Measurements from ENCODE around the gene RACGAP1. TPM values are rescaled to one million over a fixed set of nuclear protein-coding genes. Genes with fewer than 3 reads are reported as not detected.

The RACGAP1 gene
- polyA plus RNA-seq, 3 donors: 3.1 to 5.4 (median 3.6) TPM

- Histone ChIP-seq H3K27me3 (ENCODE audit: control insufficient read depth in 2 of 2, insufficient read depth in 2 of 2, low read length in 2 of 2) (peaks cover 0 to 1% of the 10 kb centered on the region in 2 donors), H4K20me1 (ENCODE audit: insufficient read depth, low read length) (no peaks in the 10 kb centered on the region), H3K9me3 (replicated peaks in 1 of 2; ENCODE audit: control insufficient read depth in 1 of 2, insufficient read depth in 1 of 2, low read length in 2 of 2) (no peaks in the 10 kb centered on the region), H3K9ac (ENCODE audit: insufficient read depth, low read length, poor library complexity, severe bottlenecking) (no peak overlapping the region), H3K79me2 (ENCODE audit: insufficient read depth, low read length) (no peaks in the 10 kb centered on the region), H3K4me2 (replicated peaks; ENCODE audit: extremely low read depth, low read length, poor library complexity, severe bottlenecking) (no peak overlapping the region), H3K36me3 (replicated peaks in 1 of 2; ENCODE audit: control insufficient read depth in 1 of 2, insufficient read depth in 2 of 2, low read length in 2 of 2) (no peaks in the 10 kb centered on the region), H3K4me3 (replicated peaks in 1 of 3; ENCODE audit: low read depth in 2 of 3, low read length in 3 of 3) (no peak overlapping the region), H2AFZ (ENCODE audit: insufficient read depth, low read depth, low read length, poor library complexity, severe bottlenecking) (no peak overlapping the region), H3K4me1 (ENCODE audit: control insufficient read depth in 1 of 2, insufficient read depth in 2 of 2, low read length in 2 of 2) (peaks cover 27 to 45% of the 10 kb centered on the region in 2 donors), H3K27ac (ENCODE audit: low read depth in 1 of 2, low read length in 2 of 2) (no peak overlapping the region)
- TF ChIP-seq CTCF (IDR thresholded peaks at IDR 0.05): no peak
- Mint-ChIP-seq H3K4me1 (peaks cover 52% of the 10 kb centered on the region), H3K4me3 (no peak overlapping the region), H3K9me3 (peaks cover 0 to 2% (median 0%) of the 10 kb centered on the region in 7 donors), H3K27ac (no peak overlapping the region), H3K27me3 (ENCODE audit: low read depth in 3 of 3) (peaks cover 5 to 11% (median 6%) of the 10 kb centered on the region in 3 donors), H3K36me3 (peaks cover 3% of the 10 kb centered on the region in 2 donors)
- DNase-seq: no peak
- 17% methylated on average over 1 of the region's 2 CpGs for WGBS (ENCODE audit: insufficient coverage)
- intact Hi-C loops (cut with micrococcal nuclease): no loop called here
Observed at GRCh38 chr12:49976557-49976956, 48.7 kb downstream of the RACGAP1 start.

- intact Hi-C loops (cut with micrococcal nuclease): no loop called here
- no peak overlapping the region for H3K9ac ChIP-seq (ENCODE audit: insufficient read depth, low read length, poor library complexity, severe bottlenecking)
- no peaks in the 10 kb centered on the region for H3K36me3 ChIP-seq (replicated peaks in 1 of 2; ENCODE audit: control insufficient read depth in 1 of 2, insufficient read depth in 2 of 2, low read length in 2 of 2)
- DNase-seq: no peak
- H2AFZ ChIP-seq (ENCODE audit: insufficient read depth, low read depth, low read length, poor library complexity, severe bottlenecking): peak overlapping the region; percentile 53
- Mint-ChIP-seq H3K4me1 (peaks cover 40% of the 10 kb centered on the region), H3K9me3 (peaks cover 0 to 2% (median 0%) of the 10 kb centered on the region in 7 donors), H3K27me3 (ENCODE audit: low read depth in 3 of 3) (peaks cover 5 to 11% (median 5%) of the 10 kb centered on the region in 3 donors), H3K36me3 (peaks cover 3% of the 10 kb centered on the region in 2 donors), H3K27ac (no peak overlapping the region), H3K4me3 (no peak overlapping the region)
- TF ChIP-seq CTCF (IDR thresholded peaks at IDR 0.05): no peak
- no peaks in the 10 kb centered on the region for H3K9me3 ChIP-seq (replicated peaks in 1 of 2; ENCODE audit: control insufficient read depth in 1 of 2, insufficient read depth in 1 of 2, low read length in 2 of 2)
- no peaks in the 10 kb centered on the region for H3K79me2 ChIP-seq (ENCODE audit: insufficient read depth, low read length)
- H3K4me2 ChIP-seq (replicated peaks; ENCODE audit: extremely low read depth, low read length, poor library complexity, severe bottlenecking): peak overlapping the region; percentile 27
- 79% methylated on average over 16 of the region's 17 CpGs for WGBS (ENCODE audit: insufficient coverage)
- no peaks in the 10 kb centered on the region for H4K20me1 ChIP-seq (ENCODE audit: insufficient read depth, low read length)
- peaks cover 23 to 38% of the 10 kb centered on the region in 2 donors for H3K4me1 ChIP-seq (ENCODE audit: control insufficient read depth in 1 of 2, insufficient read depth in 2 of 2, low read length in 2 of 2)
- no peak overlapping the region for H3K4me3 ChIP-seq (replicated peaks in 1 of 3; ENCODE audit: low read depth in 2 of 3, low read length in 3 of 3)
- peaks cover 0 to 13% of the 10 kb centered on the region in 2 donors for H3K27me3 ChIP-seq (ENCODE audit: control insufficient read depth in 2 of 2, insufficient read depth in 2 of 2, low read length in 2 of 2)
- no peak overlapping the region for H3K27ac ChIP-seq (ENCODE audit: low read depth in 1 of 2, low read length in 2 of 2)
Observed at GRCh38 chr12:49975318-49975761, 50.0 kb downstream of the RACGAP1 start.

Measured in CD14-positive monocyte (primary cell).